HG03442 (cell line): Measurements from ENCODE around the gene DCHS1.
A peak's percentile ranks its signal among the peaks of the same experiment; 100 is the strongest.

Experiments used
- ATAC-seq: cut with Tn5 transposase; IDR thresholded peaks from one replicate; pipeline ENCODE4 v1.9.1; 2021; ENCODE audit warnings: mild to moderate bottlenecking, moderate library complexity; ENCODE audit not compliant: unreplicated experiment

DCHS1 gene

GRCh38 chr11:6648501-6648900 lies 7.1 kb downstream of the DCHS1 start:
- ATAC-seq, result no peak

DNA sequence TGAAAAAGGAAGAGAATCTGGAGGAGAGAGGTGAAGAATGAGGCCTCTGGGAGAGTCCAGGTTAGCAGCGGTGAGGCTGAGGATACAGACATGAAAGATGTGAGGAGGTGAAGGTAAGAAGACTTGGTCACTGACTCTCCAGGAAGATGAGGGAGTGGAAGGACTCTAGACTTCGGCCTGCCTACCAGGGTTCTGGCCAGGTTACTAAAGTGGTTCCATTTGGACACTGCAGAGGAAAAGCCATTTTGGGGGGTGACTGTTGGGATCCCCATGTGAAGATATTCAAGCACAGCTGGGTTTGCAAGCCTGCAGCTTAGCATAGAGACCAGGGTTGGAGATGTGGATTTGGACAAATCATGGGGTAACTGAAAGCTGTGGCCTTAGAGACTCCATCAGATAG lies 7.8 kb downstream of the DCHS1 start:
- no peak for ATAC-seq

DNA sequence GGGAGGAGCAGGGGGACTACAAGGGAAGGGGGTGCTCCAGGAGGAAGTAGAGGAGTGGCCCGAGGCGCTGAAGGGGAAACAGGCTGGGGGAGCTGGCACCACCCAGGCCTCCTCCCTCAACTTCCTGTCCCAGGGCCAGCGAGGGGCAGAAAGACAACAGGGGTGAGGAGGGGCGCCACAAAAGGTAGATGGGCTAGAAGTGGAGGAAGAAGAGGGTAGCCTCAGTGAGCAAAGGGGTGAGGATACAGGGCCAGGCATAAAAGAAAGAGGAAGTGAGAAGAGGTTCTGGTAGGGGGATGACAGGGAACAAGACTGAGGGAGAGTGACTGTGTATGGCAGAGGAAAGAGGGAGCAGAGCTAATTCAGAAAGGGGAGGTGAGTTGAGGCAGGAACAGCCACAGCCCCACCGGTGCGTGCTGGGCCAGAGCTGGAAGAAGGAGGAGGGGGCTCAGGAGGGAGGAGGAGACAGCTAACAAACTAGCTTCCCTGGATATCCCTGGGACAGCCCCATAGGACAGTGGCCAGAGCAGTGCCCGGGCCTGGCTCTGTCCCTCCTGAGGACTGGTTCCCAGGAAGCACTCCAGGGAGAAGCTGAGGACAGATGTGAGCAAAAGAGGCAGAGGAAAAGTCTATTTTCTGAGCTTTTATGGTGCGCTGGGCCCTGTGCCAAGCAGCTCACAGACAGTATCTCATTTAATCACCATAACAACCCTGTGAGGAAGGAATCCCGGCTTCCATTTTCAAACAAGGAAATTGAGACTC lies 8.5 kb downstream of the DCHS1 start:
- peak; percentile 90 for ATAC-seq

DNA sequence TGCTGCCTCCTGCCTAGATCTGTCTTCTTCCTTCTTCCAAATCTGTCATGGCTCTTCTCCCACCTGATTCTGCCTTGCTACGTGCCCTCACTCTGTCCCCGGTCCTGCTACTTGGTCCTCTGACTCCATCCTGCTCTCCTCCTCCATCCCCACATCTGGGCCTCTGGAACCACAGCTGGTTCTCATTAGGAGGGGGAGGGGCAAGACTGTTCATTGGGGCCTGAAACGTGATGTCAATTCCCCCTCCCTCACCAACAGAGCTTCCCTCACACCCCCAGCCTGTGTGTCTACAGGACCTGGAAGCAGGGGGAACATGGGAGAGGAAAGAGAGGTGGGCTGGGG lies 9.1 kb downstream of the DCHS1 start:
- ATAC-seq, result no peak

GRCh38 chr11:6646071-6646470 lies 9.5 kb downstream of the DCHS1 start:
- ATAC-seq, result no peak

GRCh38 chr11:6642957-6643356 lies 12.7 kb downstream of the DCHS1 start:
- no peak for ATAC-seq

- no peak for ATAC-seq
Observed at GRCh38 chr11:6640985-6641701, 14.5 kb downstream of the DCHS1 start.

GRCh38 chr11:6640036-6640984 lies 15.3 kb downstream of the DCHS1 start:
- ATAC-seq, result no peak

DNA sequence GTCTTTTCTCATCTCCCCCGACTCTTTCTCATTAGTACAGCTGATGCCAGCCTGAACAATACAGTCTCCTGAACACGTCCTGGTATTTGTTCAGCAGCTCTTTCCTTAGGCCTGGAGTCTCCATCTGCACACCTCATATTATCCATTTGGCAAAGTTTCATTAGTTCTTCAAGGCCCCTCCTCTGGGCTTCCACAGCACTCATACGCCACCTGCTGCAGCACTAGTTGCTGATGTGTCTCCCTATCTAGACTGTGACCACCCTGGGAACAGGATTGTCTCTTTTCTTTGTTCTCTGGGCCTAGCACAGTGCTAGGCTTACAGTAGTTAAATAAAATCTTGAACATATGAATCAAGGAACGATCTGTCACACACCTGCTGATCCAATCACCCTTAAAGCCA lies 17.2 kb downstream of the DCHS1 start:
- ATAC-seq, result no peak

GRCh38 chr11:6637871-6638270 lies 17.7 kb downstream of the DCHS1 start:
- ATAC-seq, result no peak

DNA sequence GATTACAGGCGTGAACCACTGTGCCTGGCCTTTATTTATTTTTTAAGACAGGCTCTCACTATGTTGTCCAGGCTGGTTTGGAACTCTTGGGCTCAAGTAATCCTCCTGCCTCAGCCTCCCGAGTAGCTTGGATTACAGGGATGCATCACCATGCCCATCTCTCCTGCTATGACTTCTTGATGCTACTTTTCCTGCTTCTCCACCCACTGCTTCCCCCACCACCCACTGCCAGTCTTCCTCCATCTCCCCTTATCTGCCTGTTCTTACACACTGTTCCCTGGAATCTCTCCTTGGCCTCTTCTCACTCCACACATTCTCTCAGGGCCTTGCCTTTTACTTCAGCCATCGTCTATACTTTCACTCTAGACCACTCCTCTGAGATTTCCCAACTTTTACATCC lies 19.1 kb downstream of the DCHS1 start:
- no peak for ATAC-seq

DNA sequence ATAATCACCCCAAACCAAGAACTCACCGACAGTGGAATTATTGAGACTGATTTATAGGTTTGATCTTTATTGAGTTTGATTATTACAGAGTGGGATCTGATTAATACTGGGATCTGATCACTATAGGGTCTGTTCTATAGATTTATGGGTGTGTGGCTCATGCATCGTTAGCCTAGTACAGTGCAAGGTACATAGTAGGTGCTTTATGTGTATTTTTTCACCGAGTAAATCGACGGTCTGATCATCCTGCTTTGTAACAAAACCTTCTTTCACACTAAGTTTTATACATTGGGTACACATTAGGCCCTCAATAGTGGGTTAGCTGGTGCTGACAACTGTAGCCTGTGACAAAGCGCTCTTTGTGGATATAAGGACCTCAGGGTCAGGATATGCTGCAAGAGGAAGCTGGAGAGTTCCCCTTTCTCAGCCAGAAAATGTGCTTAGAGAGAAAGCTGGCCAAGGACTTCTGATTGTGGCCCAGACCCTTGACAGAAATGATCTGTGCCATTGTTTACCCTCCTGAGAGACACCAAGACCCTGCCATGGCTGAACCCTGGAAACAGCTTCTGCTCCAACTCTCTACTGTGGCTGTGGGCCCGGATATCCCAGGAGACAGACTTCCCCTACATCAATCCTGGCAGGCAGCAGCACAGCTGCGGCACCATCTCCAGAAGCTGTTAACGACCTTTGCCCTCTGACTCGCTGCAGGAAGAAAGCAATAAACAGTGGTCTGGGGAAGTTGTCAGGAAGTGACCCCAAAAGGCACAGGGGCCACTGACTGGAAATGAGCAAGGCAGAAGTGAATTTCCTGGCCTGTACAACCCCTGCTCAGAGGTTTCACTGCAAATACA lies 20.3 kb downstream of the DCHS1 start:
- no peak for ATAC-seq

- no peak for ATAC-seq
Observed at GRCh38 chr11:6634534-6634933, 21.1 kb downstream of the DCHS1 start.

- no peak for ATAC-seq
Observed at GRCh38 chr11:6633422-6634408, 21.9 kb downstream of the DCHS1 start.

- ATAC-seq, result no peak
Observed at GRCh38 chr11:6632116-6633073, 23.2 kb downstream of the DCHS1 start.

- ATAC-seq, result no peak
Observed at GRCh38 chr11:6631361-6631890, 24.2 kb downstream of the DCHS1 start.

DNA sequence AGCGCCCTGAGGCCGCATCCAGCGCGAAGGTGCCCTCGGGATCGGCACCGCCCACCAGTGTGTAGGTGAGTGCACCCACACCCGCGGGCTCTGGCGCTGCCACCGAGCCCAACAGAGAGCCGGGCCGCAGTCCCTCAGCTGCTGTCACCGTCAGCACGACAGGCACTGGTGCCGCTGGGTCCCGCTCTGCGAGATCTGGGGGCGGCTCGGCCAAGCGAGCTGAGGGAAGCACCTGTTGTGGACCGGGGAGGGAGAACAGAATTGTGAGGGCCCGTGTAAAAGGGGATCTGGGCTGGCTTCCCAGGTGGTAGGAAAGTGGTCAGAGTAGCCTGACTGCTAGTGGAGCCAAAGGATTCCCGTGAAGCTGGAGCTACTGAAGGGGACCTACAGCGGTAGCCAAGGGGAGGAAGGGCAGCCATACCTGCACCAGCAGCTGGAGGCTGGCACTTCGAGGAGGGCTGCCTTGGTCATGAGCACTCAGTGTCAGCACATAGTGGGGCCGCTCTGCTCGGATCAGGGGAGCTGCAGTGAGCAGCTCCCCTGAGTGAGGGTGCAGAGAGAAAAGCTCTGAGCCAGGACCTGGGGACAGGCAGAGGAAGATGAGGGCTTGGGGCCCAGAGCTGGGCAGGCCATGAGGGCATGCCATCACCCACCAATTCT lies 24.8 kb downstream of the DCHS1 start:
- ATAC-seq, result no peak
